GM12865 (cell line): ENCODE measurements around the gene KPNA4.

Experiments used
- DNase-seq: peaks from one replicate; pipeline ENCODE4 v3.0.0; 2010; ENCODE audit warnings: low read depth
- H3K4me3 ChIP-seq: 2 replicates; pipeline ENCODE4 v1.5.1; 2011; ENCODE audit warnings: mild to moderate bottlenecking, low read depth, low read length, control low read depth
- TF ChIP-seq, protein P1 (sequence below): IDR thresholded peaks from 2 replicates; pipeline ENCODE4 v1.5.1; 2011; ENCODE audit warnings: low read length, control low read depth, low read depth, inconsistent platforms; ENCODE audit not compliant: insufficient read depth; ENCODE audit errors: missing control alignments

KPNA4 gene

DNA sequence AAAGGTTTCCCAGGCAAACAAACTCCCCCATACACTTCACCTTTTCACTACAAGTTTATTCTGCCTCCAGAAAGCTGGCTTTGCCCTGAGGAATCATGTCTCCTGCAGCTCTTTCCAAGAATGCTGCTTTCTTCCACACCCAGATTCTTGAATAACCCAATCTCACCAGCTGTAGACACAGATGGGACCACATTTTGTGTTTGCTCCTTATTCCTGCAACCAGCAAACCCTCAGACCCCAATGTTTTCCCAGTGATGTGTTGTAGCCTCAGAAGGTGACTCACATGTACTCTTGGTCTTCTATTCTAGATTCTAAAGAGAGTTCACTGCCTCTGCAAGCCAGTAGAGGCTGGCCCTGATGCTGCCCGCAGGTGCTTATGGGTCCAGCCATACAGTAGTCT is 92.2 kb downstream of the KPNA4 start:
- no peak for DNase-seq
- TF ChIP-seq, protein P1, sequence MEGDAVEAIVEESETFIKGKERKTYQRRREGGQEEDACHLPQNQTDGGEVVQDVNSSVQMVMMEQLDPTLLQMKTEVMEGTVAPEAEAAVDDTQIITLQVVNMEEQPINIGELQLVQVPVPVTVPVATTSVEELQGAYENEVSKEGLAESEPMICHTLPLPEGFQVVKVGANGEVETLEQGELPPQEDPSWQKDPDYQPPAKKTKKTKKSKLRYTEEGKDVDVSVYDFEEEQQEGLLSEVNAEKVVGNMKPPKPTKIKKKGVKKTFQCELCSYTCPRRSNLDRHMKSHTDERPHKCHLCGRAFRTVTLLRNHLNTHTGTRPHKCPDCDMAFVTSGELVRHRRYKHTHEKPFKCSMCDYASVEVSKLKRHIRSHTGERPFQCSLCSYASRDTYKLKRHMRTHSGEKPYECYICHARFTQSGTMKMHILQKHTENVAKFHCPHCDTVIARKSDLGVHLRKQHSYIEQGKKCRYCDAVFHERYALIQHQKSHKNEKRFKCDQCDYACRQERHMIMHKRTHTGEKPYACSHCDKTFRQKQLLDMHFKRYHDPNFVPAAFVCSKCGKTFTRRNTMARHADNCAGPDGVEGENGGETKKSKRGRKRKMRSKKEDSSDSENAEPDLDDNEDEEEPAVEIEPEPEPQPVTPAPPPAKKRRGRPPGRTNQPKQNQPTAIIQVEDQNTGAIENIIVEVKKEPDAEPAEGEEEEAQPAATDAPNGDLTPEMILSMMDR: no peak
- no peak overlapping the region for H3K4me3 ChIP-seq

DNA sequence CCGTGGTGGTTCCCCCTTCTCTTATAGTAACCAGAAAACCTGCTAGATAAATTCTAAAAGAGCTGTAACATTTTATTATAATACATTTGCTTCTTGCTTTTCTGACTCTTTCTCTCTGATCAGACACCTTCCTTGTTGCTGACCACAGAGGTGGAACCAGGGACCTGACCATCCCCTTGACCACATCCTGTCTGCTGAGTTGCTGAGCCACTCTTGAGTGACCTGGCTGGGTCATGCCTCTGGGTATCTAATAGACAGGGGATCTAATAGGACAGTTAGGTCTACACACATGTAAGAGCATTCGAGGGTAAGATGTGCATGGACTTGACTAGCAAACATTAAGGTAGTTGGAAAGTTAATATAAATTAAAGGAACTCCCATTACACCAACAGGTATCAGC is 93.0 kb downstream of the KPNA4 start:
- TF ChIP-seq, protein P1: no peak
- peak; percentile 58 for DNase-seq
- no peak overlapping the region for H3K4me3 ChIP-seq

DNA sequence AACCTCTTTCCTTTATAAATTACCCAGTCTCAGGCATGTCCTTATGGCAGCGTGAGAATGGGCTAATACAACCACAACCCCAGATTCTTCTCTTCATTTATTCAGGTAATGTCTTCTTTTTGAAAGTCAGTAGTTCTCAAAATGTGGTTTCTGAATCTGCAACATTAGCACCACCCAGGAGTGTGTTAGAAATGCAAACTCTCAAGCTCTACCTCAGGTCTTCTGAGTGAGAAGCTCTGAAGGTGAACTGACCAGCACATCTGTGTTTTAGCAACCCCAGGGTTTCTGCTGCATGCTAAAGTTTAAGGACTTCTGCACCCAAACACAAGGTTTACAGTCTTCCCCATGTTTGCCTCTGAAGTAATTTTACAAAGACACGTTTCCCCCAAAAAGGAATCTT is 93.5 kb downstream of the KPNA4 start:
- DNase-seq: no peak
- TF ChIP-seq, protein P1: no peak
- H3K4me3 ChIP-seq: no peak overlapping the region

DNA sequence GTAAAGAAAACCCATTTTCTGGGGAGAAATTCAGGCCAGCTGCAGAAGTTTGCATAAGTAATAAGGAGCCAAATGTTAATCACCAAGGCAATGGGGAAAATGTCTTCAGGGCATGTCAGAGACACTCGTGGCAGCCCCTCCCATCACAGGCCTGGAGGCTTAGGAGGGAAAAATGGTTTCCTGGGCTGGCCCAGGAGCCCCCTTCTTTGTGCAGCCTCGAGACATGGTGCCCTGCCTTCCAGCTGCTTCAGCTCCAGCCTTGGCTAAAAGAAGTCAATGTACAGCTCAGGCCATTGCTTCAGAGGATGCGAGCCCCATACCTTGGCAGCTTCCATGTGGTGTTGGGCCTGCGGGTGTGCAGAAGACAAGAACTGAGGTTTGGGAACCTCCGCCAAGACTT is 95.2 kb downstream of the KPNA4 start:
- TF ChIP-seq, protein P1: no peak
- no peak overlapping the region for H3K4me3 ChIP-seq
- DNase-seq: no peak

DNA sequence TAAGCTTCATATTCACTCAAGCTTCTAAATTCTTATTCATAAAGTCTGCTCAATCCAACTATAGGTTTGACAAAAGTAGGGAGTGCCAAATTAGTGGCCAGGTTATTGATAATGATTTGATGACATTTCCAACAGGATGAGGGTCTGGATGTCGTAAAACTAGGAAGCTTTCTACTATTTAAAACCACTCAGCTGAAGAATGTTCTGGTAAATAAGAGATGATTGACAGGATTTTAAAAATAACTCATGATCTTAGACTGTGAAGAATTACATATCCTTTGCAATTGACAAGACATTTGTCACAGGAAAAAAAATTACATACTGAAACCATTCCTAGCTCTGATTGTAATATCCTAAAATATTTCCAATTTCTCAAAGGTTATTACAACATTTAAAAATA is 100.4 kb downstream of the KPNA4 start:
- TF ChIP-seq, protein P1: no peak
- H3K4me3 ChIP-seq: no peak overlapping the region
- no peak for DNase-seq

DNA sequence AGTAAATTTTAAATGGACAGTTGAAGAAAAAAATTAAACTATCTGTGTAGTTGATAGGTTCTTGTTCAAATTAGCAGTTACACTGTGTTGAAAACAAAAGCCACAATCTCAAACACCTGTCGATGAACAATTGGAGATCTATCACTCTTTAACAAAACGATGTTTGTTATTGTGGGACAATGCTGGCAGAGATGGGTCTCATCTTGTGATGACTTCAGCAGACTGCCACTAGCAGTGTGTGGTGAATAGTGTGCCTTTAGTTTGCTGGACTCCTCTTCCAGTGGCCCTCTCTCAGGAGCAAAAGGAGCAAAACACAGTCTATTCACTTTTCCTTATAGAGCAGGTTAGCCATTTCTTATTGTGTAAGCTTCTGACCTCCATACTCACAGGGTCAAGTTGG is 101.0 kb downstream of the KPNA4 start:
- DNase-seq: no peak
- TF ChIP-seq, protein P1: no peak
- no peak overlapping the region for H3K4me3 ChIP-seq

DNA sequence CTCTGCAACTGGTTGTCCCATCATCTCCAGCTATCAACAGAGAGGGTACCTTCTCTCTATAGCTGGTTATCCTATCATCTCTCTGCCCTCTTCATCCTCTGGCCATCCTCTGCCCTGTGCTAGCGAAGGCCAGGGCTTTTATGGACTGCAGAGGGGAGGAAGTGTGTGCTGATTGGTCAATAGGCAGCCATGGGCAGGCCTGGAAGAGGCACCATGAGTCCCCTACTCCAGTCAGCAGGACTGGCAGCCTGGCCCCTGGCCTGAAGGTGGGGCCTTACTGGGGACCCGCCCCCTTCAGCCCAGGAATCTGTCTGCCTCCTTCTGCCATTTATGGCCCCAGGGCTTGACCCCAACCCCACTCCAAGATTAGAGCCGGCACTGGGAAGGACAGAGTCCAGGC is 105.3 kb downstream of the KPNA4 start:
- no peak for DNase-seq
- TF ChIP-seq, protein P1: no peak
- H3K4me3 ChIP-seq: no peak overlapping the region
